OCI-LY3 (cell line): ENCODE data around the gene ZSCAN25.

Experiments
- H2AFZ ChIP-seq: fragments of 200-600, 300-600 bp; shearing (Covaris generic); 2 replicates; pipeline ENCODE4 v1.6.0; 2014; ENCODE audit warnings: antibody characterized with exemption, low read depth, low read length
- H3K27ac ChIP-seq: fragments of 200-600, 300-600 bp; sonication (generic); 2 replicates; pipeline ENCODE4 v1.5.1; 2014; ENCODE audit warnings: mild to moderate bottlenecking, low read length, moderate library complexity, mixed read lengths
- H3K27me3 ChIP-seq: fragments of 200-600, 300-600 bp; sonication (generic); 2 replicates; pipeline ENCODE4 v1.6.1; 2014; ENCODE audit warnings: low read depth, low read length, mixed read lengths
- H3K36me3 ChIP-seq: fragments of 200-600, 300-600 bp; sonication (generic); replicated peaks from 2 replicates; pipeline ENCODE3; 2014; ENCODE audit warnings: low read depth, low read length, mixed read lengths
- H3K4me1 ChIP-seq: fragments of 300-600, 200-600 bp; sonication (generic); 2 replicates; pipeline ENCODE4 v1.6.1; 2014; ENCODE audit warnings: low read length, mixed read lengths
- H3K4me2 ChIP-seq: fragments of 200-600, 300-600 bp; sonication (generic); 2 replicates; pipeline ENCODE4 v1.6.1; 2014; ENCODE audit warnings: low read length, mixed read lengths
- H3K4me3 ChIP-seq: fragments of 300-600, 200-600 bp; sonication (generic); 2 replicates; pipeline ENCODE4 v1.5.1; 2014; ENCODE audit warnings: antibody characterized with exemption, mild to moderate bottlenecking, low read length, moderate library complexity
- H3K79me2 ChIP-seq: fragments of 300-600, 200-600 bp; shearing (Covaris generic); 2 replicates; pipeline ENCODE4 v1.6.1; 2014; ENCODE audit warnings: mild to moderate bottlenecking, low read length, mixed read lengths
- H3K9ac ChIP-seq: fragments of 300-600, 200-600 bp; shearing (Covaris generic); 2 replicates; pipeline ENCODE4 v1.6.0; 2014; ENCODE audit warnings: mild to moderate bottlenecking, low read length, moderate library complexity
- H3K9me3 ChIP-seq: fragments of 200-600, 300-600 bp; shearing (Covaris generic); 2 replicates; pipeline ENCODE4 v1.6.1; 2014; ENCODE audit warnings: low read length, mixed read lengths; ENCODE audit not compliant: insufficient read depth
- H4K20me1 ChIP-seq: fragments of 200-600, 300-600 bp; sonication (generic); 2 replicates; pipeline ENCODE4 v1.6.1; 2016; ENCODE audit warnings: low read length, mixed read lengths; ENCODE audit not compliant: insufficient read depth
- EZH2phosphoT487 ChIP-seq: fragments of 200-600 bp; shearing (Covaris generic); IDR thresholded peaks from 2 replicates; pipeline ENCODE4 v1.6.1; 2018; ENCODE audit warnings: antibody characterized with exemption, mixed run types, low read depth
- TF ChIP-seq, protein P1 (sequence below): fragments of 200-600, 300-600 bp; sonication (generic); IDR thresholded peaks from 2 replicates; pipeline ENCODE4 v1.5.1; 2014; ENCODE audit warnings: antibody characterized with exemption, low read length, low read depth

The ZSCAN25 gene

DNA sequence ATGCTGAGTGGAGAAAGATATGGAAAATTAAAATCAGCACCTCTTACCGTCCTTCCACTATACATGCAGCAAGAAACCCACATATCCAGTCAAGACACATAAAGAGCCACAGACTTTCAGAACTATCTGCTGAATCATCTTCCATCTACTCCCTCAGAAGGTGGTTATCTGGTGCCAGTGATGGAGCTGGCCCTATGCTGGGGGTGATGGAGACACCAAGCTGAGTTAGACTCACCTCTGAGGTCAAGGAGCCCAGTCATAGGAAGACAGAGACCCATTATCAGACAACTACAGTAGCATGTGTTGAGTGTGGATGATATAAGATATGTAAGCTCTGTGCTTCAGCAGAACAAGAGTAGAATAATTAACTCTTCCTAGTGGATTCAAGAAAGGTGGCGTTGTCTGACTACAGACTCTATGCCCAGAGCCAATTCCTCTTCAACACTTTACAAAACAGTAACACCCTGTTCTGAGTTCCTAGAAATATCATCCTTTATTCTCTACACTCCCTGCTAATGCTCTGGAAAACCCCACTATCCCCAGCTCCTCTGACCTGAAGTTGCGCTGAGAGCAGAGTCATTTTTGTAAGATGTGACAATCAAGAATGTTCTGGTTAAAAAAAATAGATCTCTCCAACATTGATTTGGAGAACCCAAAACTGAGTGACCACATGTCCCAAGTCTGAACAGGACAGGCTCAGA is 48.7 kb downstream of the ZSCAN25 start:
- Histone ChIP-seq H3K79me2 (no peaks in the 10 kb centered on the region), H3K9me3 (no peaks in the 10 kb centered on the region), H3K36me3 (no peaks in the 10 kb centered on the region), H3K27me3 (no peaks in the 10 kb centered on the region), H3K4me1 (no peaks in the 10 kb centered on the region), H4K20me1 (no peaks in the 10 kb centered on the region), H3K4me3 (no peak overlapping the region), H2AFZ (no peak overlapping the region), H3K4me2 (no peak overlapping the region), H3K27ac (no peak overlapping the region), H3K9ac (no peak overlapping the region)
- TF ChIP-seq, protein P1, sequence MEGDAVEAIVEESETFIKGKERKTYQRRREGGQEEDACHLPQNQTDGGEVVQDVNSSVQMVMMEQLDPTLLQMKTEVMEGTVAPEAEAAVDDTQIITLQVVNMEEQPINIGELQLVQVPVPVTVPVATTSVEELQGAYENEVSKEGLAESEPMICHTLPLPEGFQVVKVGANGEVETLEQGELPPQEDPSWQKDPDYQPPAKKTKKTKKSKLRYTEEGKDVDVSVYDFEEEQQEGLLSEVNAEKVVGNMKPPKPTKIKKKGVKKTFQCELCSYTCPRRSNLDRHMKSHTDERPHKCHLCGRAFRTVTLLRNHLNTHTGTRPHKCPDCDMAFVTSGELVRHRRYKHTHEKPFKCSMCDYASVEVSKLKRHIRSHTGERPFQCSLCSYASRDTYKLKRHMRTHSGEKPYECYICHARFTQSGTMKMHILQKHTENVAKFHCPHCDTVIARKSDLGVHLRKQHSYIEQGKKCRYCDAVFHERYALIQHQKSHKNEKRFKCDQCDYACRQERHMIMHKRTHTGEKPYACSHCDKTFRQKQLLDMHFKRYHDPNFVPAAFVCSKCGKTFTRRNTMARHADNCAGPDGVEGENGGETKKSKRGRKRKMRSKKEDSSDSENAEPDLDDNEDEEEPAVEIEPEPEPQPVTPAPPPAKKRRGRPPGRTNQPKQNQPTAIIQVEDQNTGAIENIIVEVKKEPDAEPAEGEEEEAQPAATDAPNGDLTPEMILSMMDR: no peak
- TF ChIP-seq EZH2phosphoT487: no peak

- Histone ChIP-seq H3K27ac (no peak overlapping the region), H3K4me1 (no peaks in the 10 kb centered on the region), H3K36me3 (no peaks in the 10 kb centered on the region), H4K20me1 (no peaks in the 10 kb centered on the region), H2AFZ (no peak overlapping the region), H3K79me2 (no peaks in the 10 kb centered on the region), H3K27me3 (no peaks in the 10 kb centered on the region), H3K9ac (no peak overlapping the region), H3K4me2 (no peak overlapping the region), H3K4me3 (no peak overlapping the region), H3K9me3 (no peaks in the 10 kb centered on the region)
- TF ChIP-seq, protein P1: no peak
- TF ChIP-seq EZH2phosphoT487: no peak
Observed at GRCh38 chr7:99666013-99666395, 49.3 kb downstream of the ZSCAN25 start.

DNA sequence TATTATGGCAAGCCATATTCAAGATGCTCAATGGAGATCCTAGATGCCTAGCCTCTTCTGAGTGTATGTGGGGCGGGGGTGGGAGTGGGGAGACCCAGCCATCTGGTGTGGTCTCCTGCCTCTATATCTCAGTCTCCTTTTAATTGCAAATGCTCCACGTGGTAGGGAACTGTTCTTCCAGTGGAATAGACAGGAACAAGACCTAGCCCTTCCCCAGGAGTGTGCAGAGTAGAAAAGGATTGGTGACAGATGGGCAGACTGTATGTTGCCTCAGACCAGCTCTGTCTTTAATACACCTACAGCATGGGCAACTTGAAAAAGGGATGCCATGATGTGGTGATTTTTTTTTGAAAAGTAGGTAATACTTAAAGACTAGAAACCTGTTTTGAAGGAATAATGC is 50.4 kb downstream of the ZSCAN25 start:
- Histone ChIP-seq H3K27me3 (no peaks in the 10 kb centered on the region), H3K4me1 (no peaks in the 10 kb centered on the region)
- TF ChIP-seq EZH2phosphoT487: no peak
- TF ChIP-seq, protein P1: no peak

GRCh38 chr7:99668541-99668940 is 51.8 kb downstream of the ZSCAN25 start:
- TF ChIP-seq EZH2phosphoT487: no peak
- TF ChIP-seq, protein P1: no peak
- H3K79me2 ChIP-seq: no peaks in the 10 kb centered on the region
- H3K36me3 ChIP-seq: no peaks in the 10 kb centered on the region
- H3K27me3 ChIP-seq: no peaks in the 10 kb centered on the region
- H4K20me1 ChIP-seq: no peaks in the 10 kb centered on the region
- no peak overlapping the region for H3K9ac ChIP-seq
- no peaks in the 10 kb centered on the region for H3K4me1 ChIP-seq
- no peak overlapping the region for H3K4me2 ChIP-seq
- no peaks in the 10 kb centered on the region for H3K9me3 ChIP-seq
- no peak overlapping the region for H3K4me3 ChIP-seq
- H2AFZ ChIP-seq: no peak overlapping the region
- no peak overlapping the region for H3K27ac ChIP-seq

More for the DNA sequence above, 50.4 kb downstream of the ZSCAN25 start:
- Histone ChIP-seq H3K79me2 (no peaks in the 10 kb centered on the region), H3K27ac (no peak overlapping the region), H2AFZ (no peak overlapping the region), H3K4me3 (no peak overlapping the region), H3K9me3 (no peaks in the 10 kb centered on the region), H3K36me3 (no peaks in the 10 kb centered on the region), H3K4me2 (no peak overlapping the region), H3K9ac (no peak overlapping the region), H4K20me1 (no peaks in the 10 kb centered on the region)
